HG02798 (cell line): ENCODE data around the gene KAT2B.
"Not testable (repeated sequence)": the region's sequence is repeated elsewhere in the genome, so short reads cannot be mapped to it uniquely, and the experiment has no call there.

Experiments
- ATAC-seq: cut with Tn5 transposase; IDR thresholded peaks from one replicate; pipeline ENCODE4 v1.9.1; 2021; ENCODE audit warnings: mild to moderate bottlenecking; ENCODE audit not compliant: unreplicated experiment, poor library complexity

Gene KAT2B

GRCh38 chr3:20040548-20041196, 426 bp downstream of the KAT2B start:
- peak; percentile 45 for ATAC-seq

- ATAC-seq, result peak; percentile 57
These were observed 1.0 kb downstream of the KAT2B start for GRCh38 chr3:20041197-20041780.

- ATAC-seq, result no peak
These were observed 2.1 kb downstream of the KAT2B start for GRCh38 chr3:20042331-20042730.

GRCh38 chr3:20043396-20043795, 3.1 kb downstream of the KAT2B start:
- ATAC-seq, result peak; percentile 24

GRCh38 chr3:20043825-20044224, 3.6 kb downstream of the KAT2B start:
- ATAC-seq, result no peak

- not testable (repeated sequence) for ATAC-seq
These were observed 4.9 kb downstream of the KAT2B start for GRCh38 chr3:20045141-20045540.

- ATAC-seq, result no peak
These were observed 6.3 kb downstream of the KAT2B start for GRCh38 chr3:20046556-20046955.

- ATAC-seq, result no peak
These were observed 7.1 kb downstream of the KAT2B start for GRCh38 chr3:20047341-20047779.

GRCh38 chr3:20047976-20048883, 8.0 kb downstream of the KAT2B start:
- peak; percentile 23 for ATAC-seq

GRCh38 chr3:20051123-20051806, 11.0 kb downstream of the KAT2B start:
- no peak for ATAC-seq

- no peak for ATAC-seq
These were observed 12.6 kb downstream of the KAT2B start for GRCh38 chr3:20052851-20053250.

GRCh38 chr3:20054549-20054987, 14.3 kb downstream of the KAT2B start:
- peak; percentile 76 for ATAC-seq

GRCh38 chr3:20055020-20055775, 15.0 kb downstream of the KAT2B start:
- peak; percentile 11 for ATAC-seq

- no peak for ATAC-seq
These were observed 15.6 kb downstream of the KAT2B start for GRCh38 chr3:20055842-20056241.

GRCh38 chr3:20056725-20057611, 16.7 kb downstream of the KAT2B start:
- peak; percentile 30 for ATAC-seq

GRCh38 chr3:20057612-20058180, 17.4 kb downstream of the KAT2B start:
- no peak for ATAC-seq

- no peak for ATAC-seq
These were observed 19.7 kb downstream of the KAT2B start for GRCh38 chr3:20059929-20060328.

- peak; percentile 48 for ATAC-seq
These were observed 20.9 kb downstream of the KAT2B start for GRCh38 chr3:20060974-20061685.
